ENCODE results near the gene PYGB.

GRCh38 chr20:25283221-25283951 lies 35.5 kb downstream of the PYGB start:
- no peak for TF ChIP-seq CTCF (IDR thresholded peaks at IDR 0.05)
- no peak for TF ChIP-seq POLR2A (IDR thresholded peaks at IDR 0.05)

Measured in thyroid gland (tissue), 4 donors.